K562 (cell line): ENCODE results near the gene PGLYRP4. TPM values are rescaled to one million over a fixed set of nuclear protein-coding genes. Genes with fewer than 3 reads are reported as not detected.

Experiments
- ATF7 ChIP-seq: fragments of 450-650 bp; IDR thresholded peaks from 2 replicates; pipeline ENCODE4 v1.7.1; 2014; ENCODE audit warnings: mild to moderate bottlenecking, moderate library complexity
- BCOR ChIP-seq: fragments of 450-650 bp; IDR thresholded peaks from 2 replicates; pipeline ENCODE4 v1.6.1; 2016
- HBP1 ChIP-seq: fragments of 450-650 bp; formaldehyde crosslinking; IDR thresholded peaks from 2 replicates; pipeline ENCODE4 v1.4.0; 2022; ENCODE audit warnings: missing genetic modification characterization
- IRF9 ChIP-seq: fragments of 450-650 bp; IDR thresholded peaks from 2 replicates; pipeline ENCODE4 v1.6.1; 2016; ENCODE audit warnings: missing biosample characterization, missing genetic modification characterization
- KAT7 ChIP-seq: sonication (generic); formaldehyde crosslinking; IDR thresholded peaks from 2 replicates; pipeline ENCODE4 v1.8.0; 2022; ENCODE audit warnings: missing genetic modification reagents, mild to moderate bottlenecking, borderline replicate concordance
- MAFG ChIP-seq: fragments of 450-650 bp; conservative IDR thresholded peaks from 2 replicates; pipeline ENCODE4 v1.6.1; 2016; ENCODE audit warnings: missing genetic modification characterization, missing compliant biosample characterization
- MYNN ChIP-seq, 2 experiments: sonication (generic); formaldehyde crosslinking in 1 of 2; IDR thresholded peaks; 2 replicates each; pipeline versions ENCODE4 v1.5.0 to v1.6.1; 2016 to 2020; ENCODE audit warnings: antibody characterized with exemption in 1 of 2, missing genetic modification reagents in 1 of 2
- NCOA2 ChIP-seq, 2 experiments: fragments of 450-650 bp; IDR thresholded peaks; 2 replicates each; pipeline ENCODE4 v1.6.1; 2018; ENCODE audit warnings: mild to moderate bottlenecking in 2 of 2, moderate library complexity in 1 of 2; ENCODE audit not compliant: partially characterized antibody in 2 of 2
- RNF219 ChIP-seq: fragments of 250-450 bp; sonication (Bioruptor Pico); IDR thresholded peaks from 2 replicates; pipeline ENCODE4 v1.5.0; 2022; ENCODE audit warnings: mild to moderate bottlenecking
- ZMIZ1 ChIP-seq, 2 experiments: fragments of 150-350 bp in 1 of 2; IDR thresholded peaks; 2 replicates each; pipeline ENCODE4 v1.6.1; 2012 to 2016; ENCODE audit warnings: low read depth in 2 of 2, low read length in 2 of 2, mild to moderate bottlenecking in 1 of 2, moderate library complexity in 1 of 2
- ZNF445 ChIP-seq: fragments of 250-450 bp; sonication (Bioruptor Pico); IDR thresholded peaks from 2 replicates; pipeline ENCODE4 v1.4.0; 2020; ENCODE audit warnings: low read depth, mild to moderate bottlenecking, moderate library complexity
- ZNF740 ChIP-seq, 3 experiments: fragments of 200-800 bp in 1 of 3; sonication (Bioruptor generic) in 1 of 3; sonication (generic) in 1 of 3; formaldehyde crosslinking in 1 of 3; IDR thresholded peaks; 2 replicates each; pipeline versions ENCODE4 v1.6.1 to v1.8.0; 2016 to 2022; ENCODE audit warnings: mild to moderate bottlenecking in 2 of 3, missing compliant biosample characterization in 2 of 3, missing genetic modification characterization in 2 of 3, missing genetic modification reagents in 1 of 3
- polyA plus RNA-seq, 8 experiments: library from polyadenylated mRNA; depleted of rRNA in 4 of 8; stranded (reverse) in 5 of 8; unstranded in 3 of 8; fragments of >200 nt; fragmentation: Nextera tagmentation in 2 of 8; fragmentation: Illumina TruSeq in 1 of 8; extraction: Ambion mirVana in 2 of 8; extraction: Trizol in 1 of 8; gene quantifications; 2 replicates each; pipeline versions ENCODE4 v1.2.1 to v1.2.3, GENCODE V29; 2011 to 2014; ENCODE audit warnings: inconsistent platforms in 1 of 8, missing spikeins in 1 of 8
- total RNA-seq, 7 experiments: library from RNA; depleted of rRNA in 6 of 7; stranded (reverse); fragments of >200 nt in 6 of 7; fragmentation: Illumina TruSeq in 2 of 7; extraction: Trizol in 2 of 7; gene quantifications; 2 replicates each; pipeline versions ENCODE4 v1.2.1 to v1.2.3, GENCODE V29; 2011 to 2021; ENCODE audit warnings: low replicate concordance in 1 of 7
- TF ChIP-seq, protein P1 (sequence below): fragments of 450-650 bp; IDR thresholded peaks from 2 replicates; pipeline ENCODE4 v1.7.0; 2016; ENCODE audit warnings: borderline replicate concordance

The PGLYRP4 gene
- total and polyA plus RNA-seq, 9 of the 15 experiments (the other 6 are each of a cell fraction or from before 2014, with no cell fraction given): 0.06 to 0.13 (median 0.11) TPM; not detected in 6

- peak; percentile 77; the same call in 1 of the 2 replicates for TF ChIP-seq MYNN (IDR thresholded peaks at IDR 0.05)
- TF ChIP-seq MYNN (CRISPR knock-in tag; IDR thresholded peaks at IDR 0.05): no peak
- TF ChIP-seq MAFG: peak; percentile 92
- TF ChIP-seq ZMIZ1 (IDR thresholded peaks at IDR 0.05; ENCODE audit: low read depth in 2 of 2, low read length in 2 of 2): peak in 1 of 2 experiments; percentile 98; a peak in 2 of 4 replicates
- no peak for TF ChIP-seq ZNF740 (CRISPR knock-in tag; IDR thresholded peaks at IDR 0.05)
- TF ChIP-seq ZNF740 (tag; IDR thresholded peaks at IDR 0.05): no peak
- TF ChIP-seq ATF7: peak; percentile 86
- TF ChIP-seq RNF219: no peak
- 0 out of 2 replicates have a peak, but pooled peaks have one; percentile 46 for TF ChIP-seq ZNF445 (CRISPR knock-in tag)
- peak; percentile 86 for TF ChIP-seq HBP1 (CRISPR knock-in tag)
- peak in 1 of 2 experiments; percentile 91 for TF ChIP-seq NCOA2 (IDR thresholded peaks at IDR 0.05; ENCODE audit: partially characterized antibody in 2 of 2)
- TF ChIP-seq KAT7 (CRISPR knock-in tag): 0 out of 2 replicates have a peak, but pooled peaks have one; percentile 40
- TF ChIP-seq, protein P1, sequence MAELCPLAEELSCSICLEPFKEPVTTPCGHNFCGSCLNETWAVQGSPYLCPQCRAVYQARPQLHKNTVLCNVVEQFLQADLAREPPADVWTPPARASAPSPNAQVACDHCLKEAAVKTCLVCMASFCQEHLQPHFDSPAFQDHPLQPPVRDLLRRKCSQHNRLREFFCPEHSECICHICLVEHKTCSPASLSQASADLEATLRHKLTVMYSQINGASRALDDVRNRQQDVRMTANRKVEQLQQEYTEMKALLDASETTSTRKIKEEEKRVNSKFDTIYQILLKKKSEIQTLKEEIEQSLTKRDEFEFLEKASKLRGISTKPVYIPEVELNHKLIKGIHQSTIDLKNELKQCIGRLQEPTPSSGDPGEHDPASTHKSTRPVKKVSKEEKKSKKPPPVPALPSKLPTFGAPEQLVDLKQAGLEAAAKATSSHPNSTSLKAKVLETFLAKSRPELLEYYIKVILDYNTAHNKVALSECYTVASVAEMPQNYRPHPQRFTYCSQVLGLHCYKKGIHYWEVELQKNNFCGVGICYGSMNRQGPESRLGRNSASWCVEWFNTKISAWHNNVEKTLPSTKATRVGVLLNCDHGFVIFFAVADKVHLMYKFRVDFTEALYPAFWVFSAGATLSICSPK: 0 out of 2 replicates have a peak, but pooled peaks have one; percentile 33
- peak; percentile 95 for TF ChIP-seq BCOR
- peak; percentile 58; the same call in 1 of the 2 replicates for TF ChIP-seq IRF9 (tag)
Measured at GRCh38 chr1:153343811-153344717, 4.6 kb downstream of the PGLYRP4 start (continued).
